ENCODE data around the gene PSMG1. TPM values are rescaled to one million over a fixed set of nuclear protein-coding genes. Genes with fewer than 3 reads are reported as not detected.

PSMG1 gene
- total and polyA plus RNA-seq, 2 experiments from 2014 or later = 43.3 to 81.4 TPM

GRCh38 chr21:39127506-39127905 is 55.7 kb downstream of the PSMG1 start:
- no peaks in the 10 kb centered on the region for H3K9me2 ChIP-seq (replicated peaks; ENCODE audit: insufficient read depth)
- H3K27ac ChIP-seq = no peak overlapping the region
- no peak for DNase-seq (ENCODE audit: low spot score)
- no peaks in the 10 kb centered on the region for H3K36me3 ChIP-seq (replicated peaks; ENCODE audit: insufficient read depth, low read depth)
- no peaks in the 10 kb centered on the region for H4K20me1 ChIP-seq (ENCODE audit: insufficient read depth, poor library complexity, severe bottlenecking)
- H3K4me2 ChIP-seq = no peak overlapping the region
- no peak for TF ChIP-seq CTCF (IDR thresholded peaks at IDR 0.05; ENCODE audit: poor library complexity)
- no peak for TF ChIP-seq EZH2 (IDR thresholded peaks at IDR 0.05; ENCODE audit: borderline replicate concordance)
- no peak for TF ChIP-seq EZH2phosphoT487 (IDR thresholded peaks at IDR 0.05; ENCODE audit: low read depth, severe bottlenecking, unreplicated experiment)
- 67% methylated on average over 8 of the region's 8 CpGs for WGBS (ENCODE audit: low lambda C conversion rate, missing lambda C conversion rate)
- H3K4me3 ChIP-seq = no peak overlapping the region
- peaks cover 7% of the 10 kb centered on the region for H3K4me1 ChIP-seq (ENCODE audit: insufficient read depth)
- no peaks in the 10 kb centered on the region for H3K27me3 ChIP-seq
- H3K79me2 ChIP-seq = no peaks in the 10 kb centered on the region
- no peak overlapping the region for H2AFZ ChIP-seq
- no peaks in the 10 kb centered on the region for H3K9me3 ChIP-seq (ENCODE audit: low read depth)

GRCh38 chr21:39126486-39126806 is 56.8 kb downstream of the PSMG1 start:
- Histone ChIP-seq H3K27me3 (no peaks in the 10 kb centered on the region), H3K4me3 (no peak overlapping the region), H3K27ac (no peak overlapping the region), H4K20me1 (ENCODE audit: insufficient read depth, poor library complexity, severe bottlenecking) (no peaks in the 10 kb centered on the region), H2AFZ (no peak overlapping the region), H3K9me3 (ENCODE audit: low read depth) (no peaks in the 10 kb centered on the region), H3K9me2 (replicated peaks; ENCODE audit: insufficient read depth) (no peaks in the 10 kb centered on the region), H3K4me2 (no peak overlapping the region), H3K4me1 (ENCODE audit: insufficient read depth) (peaks cover 7% of the 10 kb centered on the region), H3K36me3 (replicated peaks; ENCODE audit: insufficient read depth, low read depth) (no peaks in the 10 kb centered on the region), H3K79me2 (no peaks in the 10 kb centered on the region)
- WGBS (ENCODE audit: low lambda C conversion rate, missing lambda C conversion rate) = 81% methylated on average over 4 of the region's 4 CpGs
- TF ChIP-seq EZH2 (IDR thresholded peaks at IDR 0.05; ENCODE audit: borderline replicate concordance) (no peak), CTCF (IDR thresholded peaks at IDR 0.05; ENCODE audit: poor library complexity) (no peak), EZH2phosphoT487 (IDR thresholded peaks at IDR 0.05; ENCODE audit: low read depth, severe bottlenecking, unreplicated experiment) (no peak)
- no peak for DNase-seq (ENCODE audit: low spot score)

- WGBS (ENCODE audit: low lambda C conversion rate, missing lambda C conversion rate) = 37% methylated on average over 7 of the region's 7 CpGs
- Histone ChIP-seq H3K27me3 (no peaks in the 10 kb centered on the region), H3K36me3 (replicated peaks; ENCODE audit: insufficient read depth, low read depth) (no peaks in the 10 kb centered on the region), H3K4me2 (no peak overlapping the region), H3K9me2 (replicated peaks; ENCODE audit: insufficient read depth) (no peaks in the 10 kb centered on the region), H3K27ac (no peak overlapping the region), H4K20me1 (ENCODE audit: insufficient read depth, poor library complexity, severe bottlenecking) (no peaks in the 10 kb centered on the region), H3K4me1 (ENCODE audit: insufficient read depth) (peaks cover 7% of the 10 kb centered on the region), H3K9me3 (ENCODE audit: low read depth) (no peaks in the 10 kb centered on the region), H2AFZ (no peak overlapping the region), H3K4me3 (no peak overlapping the region), H3K79me2 (no peaks in the 10 kb centered on the region)
- DNase-seq (ENCODE audit: low spot score) = peak; percentile 83
- TF ChIP-seq EZH2 (IDR thresholded peaks at IDR 0.05; ENCODE audit: borderline replicate concordance) (no peak), CTCF (IDR thresholded peaks at IDR 0.05; ENCODE audit: poor library complexity) (peak; percentile 75)
Measured at GRCh38 chr21:39125752-39126485, 57.3 kb downstream of the PSMG1 start.

Other genes starting within 250 kb of the PSMG1 start
- gene BRWD1, start 130.2 kb upstream of the PSMG1 start, total RNA-seq = 45.7 and 48.3 TPM in 2 replicates
- gene BRWD1, start 130.2 kb upstream of the PSMG1 start, polyA plus RNA-seq = 17.4 and 24.0 TPM in 2 replicates
- gene HMGN1, start 165.6 kb upstream of the PSMG1 start, total RNA-seq = 256 and 282 TPM in 2 replicates
- 371 and 385 TPM in 2 replicates for gene HMGN1, start 165.6 kb upstream of the PSMG1 start, polyA plus RNA-seq

Data from hepatocyte (in vitro differentiated cells).